PC-3 (cell line): ENCODE measurements around the gene DUSP28. TPM values are rescaled to one million over a fixed set of nuclear protein-coding genes. Genes with fewer than 3 reads are reported as not detected.
A peak's percentile ranks its signal among the peaks of the same experiment; 100 is the strongest.
"Not testable (repeated sequence)": the region's sequence is repeated elsewhere in the genome, so short reads cannot be mapped to it uniquely, and the experiment has no call there.

ENCODE experiments used
- ATAC-seq: fragments of 200-7000 bp; cut with Tn5 transposase; 2 replicates; pipeline ENCODE4 v1.9.1; 2020; ENCODE audit warnings: mild to moderate bottlenecking, moderate library complexity
- BruUV-seq: library from RNA; stranded (reverse); fragments of 400-500 nt; replicated peaks from 2 replicates; lab custom pipeline; 2021; lab: Mats Ljungman, UMichigan
- CTCF ChIA-PET: fragments of 300-600 bp; sonication (Branson Sonifier 250); formaldehyde crosslinking; loops from one replicate; lab custom pipeline; 2022; ENCODE audit warnings: antibody characterized with exemption; lab: Charles Lee
- POLR2A ChIA-PET: fragments of 300-600 bp; sonication (Branson Sonifier 250); formaldehyde crosslinking; loops from one replicate; lab custom pipeline; 2022; ENCODE audit warnings: antibody characterized with exemption; ENCODE audit not compliant: unreplicated experiment; lab: Charles Lee
- DNase-seq: peaks from one replicate; pipeline ENCODE4 v3.0.0-alpha.2; 2015
- H2AFZ ChIP-seq: fragments of 300-600 bp; sonication (generic); 2 replicates; pipeline ENCODE4 v1.6.0; 2016; ENCODE audit warnings: antibody characterized with exemption, low read length
- H3F3A ChIP-seq: fragments of 300-600 bp; sonication (generic); one replicate; pipeline ENCODE4 v1.6.0; 2017; ENCODE audit warnings: antibody characterized with exemption, low read length, control low read depth, mild to moderate bottlenecking; ENCODE audit not compliant: unreplicated experiment
- H3K27ac ChIP-seq: fragments of 300-600 bp; sonication (generic); 2 replicates; pipeline ENCODE4 v1.5.1; 2016; ENCODE audit warnings: mild to moderate bottlenecking, low read length
- H3K27me3 ChIP-seq: fragments of 300-600 bp; sonication (generic); 2 replicates; pipeline ENCODE4 v1.6.1; 2016; ENCODE audit warnings: low read length, mixed read lengths
- H3K36me3 ChIP-seq: fragments of 300-600 bp; sonication (generic); 2 replicates; pipeline ENCODE4 v1.6.1; 2016; ENCODE audit warnings: low read depth, mixed run types, low read length, mixed read lengths
- H3K4me1 ChIP-seq: fragments of 300-600 bp; sonication (generic); 2 replicates; pipeline ENCODE4 v1.5.1; 2016; ENCODE audit warnings: low read length; ENCODE audit not compliant: insufficient read depth
- H3K4me2 ChIP-seq: fragments of 300-600 bp; sonication (generic); 2 replicates; pipeline ENCODE4 v1.6.0; 2016; ENCODE audit warnings: low read length
- H3K4me3 ChIP-seq: fragments of 300-600 bp; sonication (generic); 2 replicates; pipeline ENCODE4 v1.5.1; 2016; ENCODE audit warnings: mild to moderate bottlenecking, low read length, mixed read lengths
- H3K79me2 ChIP-seq: fragments of 300-600 bp; sonication (generic); 2 replicates; pipeline ENCODE4 v1.6.1; 2017; ENCODE audit warnings: low read length, mixed read lengths
- H3K9ac ChIP-seq: fragments of 300-600 bp; sonication (generic); 2 replicates; pipeline ENCODE4 v1.6.0; 2016; ENCODE audit warnings: mild to moderate bottlenecking, low read length
- H3K9me2 ChIP-seq: fragments of 300-600 bp; sonication (generic); replicated peaks from 2 replicates; pipeline ENCODE4 v1.6.1; 2016; ENCODE audit warnings: mixed run types, low read length, mixed read lengths
- H3K9me3 ChIP-seq: fragments of 300-600 bp; sonication (generic); 2 replicates; pipeline ENCODE4 v1.6.1; 2016; ENCODE audit warnings: low read length, mixed read lengths
- H4K20me1 ChIP-seq: fragments of 300-600 bp; sonication (generic); 2 replicates; pipeline ENCODE4 v1.6.1; 2016; ENCODE audit warnings: low read length, mixed read lengths
- EZH2 ChIP-seq: fragments of 300-600 bp; sonication (generic); IDR thresholded peaks from one replicate; pipeline ENCODE4 v1.6.1; 2017; ENCODE audit warnings: antibody characterized with exemption, mild to moderate bottlenecking, low read length; ENCODE audit not compliant: unreplicated experiment
- EZH2phosphoT487 ChIP-seq: fragments of 300-600 bp; sonication (generic); IDR thresholded peaks from 2 replicates; pipeline ENCODE4 v1.6.1; 2018; ENCODE audit warnings: mild to moderate bottlenecking, antibody characterized with exemption, low read length, borderline replicate concordance
- intact Hi-C: fragments of 100-400 bp; cut with micrococcal nuclease; formaldehyde crosslinking; loops from 2 replicates; pipeline ENCODE4 v1.9.0; 2023
- total RNA-seq: library from RNA; depleted of rRNA; stranded (reverse); fragments of >200 nt; gene quantifications from 2 replicates; pipeline ENCODE4 v1.2.3, GENCODE V29; 2014
- TF ChIP-seq, protein P1 (sequence below): fragments of 300-600 bp; sonication (generic); conservative IDR thresholded peaks from 2 replicates; pipeline ENCODE4 v1.5.1; 2017; ENCODE audit warnings: antibody characterized with exemption, low read depth, mild to moderate bottlenecking, low read length

Gene DUSP28
- total RNA-seq, 1 experiment from 2014 or later, result 8.3 TPM

DNA sequence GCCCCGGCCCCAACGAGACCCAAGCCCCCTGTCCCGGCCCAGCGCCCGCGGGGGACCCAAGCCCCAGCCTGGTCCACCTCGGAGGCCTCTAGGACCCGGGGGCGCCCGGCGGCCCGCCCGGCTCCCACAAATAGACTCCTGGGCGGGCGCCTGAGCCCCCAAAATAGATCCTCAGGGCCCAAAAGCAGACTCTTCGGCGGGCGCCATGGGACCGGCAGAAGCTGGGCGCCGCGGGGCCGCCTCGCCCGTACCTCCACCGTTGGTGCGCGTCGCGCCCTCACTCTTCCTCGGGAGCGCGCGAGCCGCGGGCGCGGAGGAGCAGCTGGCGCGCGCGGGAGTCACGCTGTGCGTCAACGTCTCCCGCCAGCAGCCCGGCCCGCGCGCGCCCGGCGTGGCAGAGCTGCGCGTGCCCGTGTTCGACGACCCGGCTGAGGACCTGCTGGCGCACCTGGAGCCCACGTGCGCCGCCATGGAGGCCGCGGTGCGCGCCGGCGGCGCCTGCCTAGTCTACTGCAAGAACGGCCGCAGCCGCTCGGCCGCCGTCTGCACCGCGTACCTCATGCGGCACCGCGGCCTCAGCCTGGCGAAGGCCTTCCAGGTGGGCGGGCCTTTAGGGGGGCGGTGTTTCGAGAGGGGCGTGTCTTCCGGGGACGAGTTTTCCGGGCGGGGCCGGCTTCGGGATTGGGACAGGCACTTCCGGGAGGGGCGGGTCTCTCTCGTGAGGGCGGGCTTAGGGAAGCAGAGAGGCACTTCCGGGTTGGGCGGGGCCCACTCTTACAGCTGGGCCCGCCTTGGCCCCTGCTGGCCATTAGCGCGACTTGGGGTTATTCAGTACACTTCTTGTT lies 545 bp downstream of the DUSP28 start:
- peak; percentile 75 for ATAC-seq
- Histone ChIP-seq H3K4me2 (peak overlapping the region; percentile 82), H3K27ac (peak overlapping the region; percentile 91), H3K9me3 (no peaks in the 10 kb centered on the region), H2AFZ (peak overlapping the region; percentile 71; the same call in 1 of the 2 replicates), H4K20me1 (no peaks in the 10 kb centered on the region; the same call in 1 of the 2 replicates), H3K79me2 (peaks cover 50% of the 10 kb centered on the region), H3K36me3 (no peaks in the 10 kb centered on the region; the same call in 1 of the 2 replicates), H3F3A (peaks cover 4% of the 10 kb centered on the region), H3K9ac (peak overlapping the region; percentile 96), H3K27me3 (no peaks in the 10 kb centered on the region), H3K4me3 (peak overlapping the region; percentile 77), H3K4me1 (peaks cover 42% of the 10 kb centered on the region), H3K9me2 (no peaks in the 10 kb centered on the region)
- ChIA-PET CTCF (interaction anchor here (0.7 kb wide), 1 partner anchor 47 kb away, joined by 4 read pairs; no protein-coding TSS in a partner anchor), POLR2A (interaction anchor here (0.5 to 1.6 kb wide), 5 partner anchors 8 to 191 kb away, joined by 3 to 10 read pairs (median 7); partner anchors contain the start of genes CAPN10 and RNPEPL1)
- no TSS peak for BruUV-seq
- intact Hi-C loops, result loop anchor here (1.0 to 2.0 kb wide), 2 partner anchors 20 to 46 kb away; no protein-coding TSS in a partner anchor
- TF ChIP-seq, protein P1, sequence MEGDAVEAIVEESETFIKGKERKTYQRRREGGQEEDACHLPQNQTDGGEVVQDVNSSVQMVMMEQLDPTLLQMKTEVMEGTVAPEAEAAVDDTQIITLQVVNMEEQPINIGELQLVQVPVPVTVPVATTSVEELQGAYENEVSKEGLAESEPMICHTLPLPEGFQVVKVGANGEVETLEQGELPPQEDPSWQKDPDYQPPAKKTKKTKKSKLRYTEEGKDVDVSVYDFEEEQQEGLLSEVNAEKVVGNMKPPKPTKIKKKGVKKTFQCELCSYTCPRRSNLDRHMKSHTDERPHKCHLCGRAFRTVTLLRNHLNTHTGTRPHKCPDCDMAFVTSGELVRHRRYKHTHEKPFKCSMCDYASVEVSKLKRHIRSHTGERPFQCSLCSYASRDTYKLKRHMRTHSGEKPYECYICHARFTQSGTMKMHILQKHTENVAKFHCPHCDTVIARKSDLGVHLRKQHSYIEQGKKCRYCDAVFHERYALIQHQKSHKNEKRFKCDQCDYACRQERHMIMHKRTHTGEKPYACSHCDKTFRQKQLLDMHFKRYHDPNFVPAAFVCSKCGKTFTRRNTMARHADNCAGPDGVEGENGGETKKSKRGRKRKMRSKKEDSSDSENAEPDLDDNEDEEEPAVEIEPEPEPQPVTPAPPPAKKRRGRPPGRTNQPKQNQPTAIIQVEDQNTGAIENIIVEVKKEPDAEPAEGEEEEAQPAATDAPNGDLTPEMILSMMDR, result peak; percentile 19; the same call in 1 of the 2 replicates
- no peak for TF ChIP-seq EZH2phosphoT487
- DNase-seq, result peak; percentile 96

- intact Hi-C loops, result loop anchor here (1.0 to 2.0 kb wide), 2 partner anchors 19 to 47 kb away; no protein-coding TSS in a partner anchor
- H3F3A ChIP-seq, result peaks cover 4% of the 10 kb centered on the region
- H3K27ac ChIP-seq, result peak overlapping the region; percentile 91
- TSS peak; percentile 88 for BruUV-seq
- 0 out of 2 replicates have a peak overlapping the region, but pooled peaks have one; percentile 13 for H2AFZ ChIP-seq
- TF ChIP-seq, protein P1, result no peak
- TF ChIP-seq EZH2, result no peak
- TF ChIP-seq EZH2phosphoT487, result no peak
- no peaks in the 10 kb centered on the region for H3K9me2 ChIP-seq
- no peaks in the 10 kb centered on the region for H3K27me3 ChIP-seq
- no peaks in the 10 kb centered on the region; the same call in 1 of the 2 replicates for H4K20me1 ChIP-seq
- no peaks in the 10 kb centered on the region; the same call in 1 of the 2 replicates for H3K36me3 ChIP-seq
- ATAC-seq (peak; percentile 9), DNase-seq (peak; percentile 88)
- H3K4me1 ChIP-seq, result peaks cover 48% of the 10 kb centered on the region
- no peaks in the 10 kb centered on the region for H3K9me3 ChIP-seq
- peak overlapping the region; percentile 77 for H3K4me3 ChIP-seq
- CTCF ChIA-PET, result interaction anchor here (0.7 kb wide), 1 partner anchor 47 kb away, joined by 4 read pairs; no protein-coding TSS in a partner anchor
- peak overlapping the region; percentile 96 for H3K9ac ChIP-seq
- H3K79me2 ChIP-seq, result peaks cover 42% of the 10 kb centered on the region
- POLR2A ChIA-PET, result interaction anchor here (0.5 to 1.6 kb wide), 4 partner anchors 19 to 192 kb away, joined by 3 to 10 read pairs (median 8); partner anchors contain the start of gene CAPN10
- H3K4me2 ChIP-seq, result peak overlapping the region; percentile 82
These were observed 1.3 kb downstream of the DUSP28 start for GRCh38 chr2:240561325-240561971.

DNA sequence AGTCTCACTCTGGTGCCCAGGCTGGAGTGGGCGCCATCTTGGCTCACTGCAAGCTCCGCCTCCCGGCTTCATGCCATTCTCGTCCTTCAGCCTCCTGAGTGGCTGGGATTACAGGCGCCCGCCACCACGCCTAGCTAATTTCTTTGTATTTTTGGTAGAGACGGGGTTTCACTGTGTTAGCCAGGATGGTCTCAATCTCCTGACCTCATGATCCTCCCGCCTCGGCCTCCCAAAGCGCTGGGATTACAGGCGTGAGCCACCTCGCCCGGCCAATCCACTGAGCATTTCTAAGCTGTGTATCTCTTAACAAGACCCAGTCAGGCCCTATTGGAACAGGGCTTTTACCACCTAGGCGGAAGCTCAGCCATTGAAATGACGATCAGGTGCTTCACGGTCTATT lies 3.1 kb downstream of the DUSP28 start:
- H3K9me3 ChIP-seq, H3K27me3 ChIP-seq, H3F3A ChIP-seq, BruUV-seq, H3K27ac ChIP-seq, H3K4me3 ChIP-seq, H3K4me2 ChIP-seq, intact Hi-C loops, H3K9ac ChIP-seq, H2AFZ ChIP-seq, DNase-seq, H3K36me3 ChIP-seq, H4K20me1 ChIP-seq, ATAC-seq, CTCF ChIA-PET, H3K9me2 ChIP-seq: not testable (repeated sequence)
- POLR2A ChIA-PET, result interaction anchor here (0.7 kb wide), 1 partner anchor 298 kb away, joined by 4 read pairs; no protein-coding TSS in a partner anchor
- Histone ChIP-seq H3K4me1 (peaks cover 62% of the 10 kb centered on the region), H3K79me2 (peaks cover 28% of the 10 kb centered on the region)
